ENCODE measurements around the gene RSRP1. TPM values are rescaled to one million over a fixed set of nuclear protein-coding genes. Genes with fewer than 3 reads are reported as not detected.
"Not testable (repeated sequence)": the region's sequence is repeated elsewhere in the genome, so short reads cannot be mapped to it uniquely, and the experiment has no call there.

Gene RSRP1
- total RNA-seq, 2 donors from 2014 or later, result 23.5 to 27.7 TPM

GRCh38 chr1:25272238-25272637 lies 25.0 kb upstream of the RSRP1 start, which contains the start of gene RHD:
RHD (plus strand) TSS chr1:25272509; CDS start chr1:25272548, 39 bp downstream.
- H3K4me3 ChIP-seq; H3K4me1 ChIP-seq; H3K9me3 ChIP-seq; H3K36me3 ChIP-seq; H3K27me3 ChIP-seq; H3K27ac ChIP-seq; DNase-seq (ENCODE audit: low spot score): not testable (repeated sequence)

DNA sequence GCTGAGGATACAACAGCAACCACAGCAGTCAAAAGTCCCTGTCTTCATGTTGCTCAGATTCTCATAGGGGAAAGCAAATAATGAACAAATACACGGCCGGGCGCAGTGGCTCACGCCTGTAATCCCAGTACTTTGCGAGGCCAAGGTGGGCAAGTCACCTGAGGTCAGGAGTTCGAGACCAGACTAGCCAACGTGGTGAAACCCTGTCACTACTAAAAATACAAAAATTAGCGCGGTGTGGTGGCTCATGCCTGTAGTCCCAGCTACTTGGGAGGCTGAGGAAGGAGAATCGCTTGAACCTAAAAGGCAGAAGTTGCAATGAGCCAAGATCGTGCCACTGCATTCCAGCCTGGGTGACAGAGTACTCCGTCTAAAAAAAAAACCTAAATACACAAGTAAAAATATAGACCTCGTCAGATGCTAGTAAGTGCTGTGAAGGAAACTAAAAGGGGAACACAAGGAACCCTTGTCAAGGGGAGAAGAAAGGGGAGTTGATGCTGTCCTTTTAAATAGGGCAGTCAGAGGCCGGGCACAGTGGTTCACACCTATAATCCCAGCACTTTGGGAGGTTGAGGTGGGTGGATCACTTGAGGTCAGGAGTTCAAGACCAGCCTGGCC lies 21.0 kb upstream of the RSRP1 start:
- not testable (repeated sequence) for DNase-seq (ENCODE audit: low spot score); H3K36me3 ChIP-seq; H3K27me3 ChIP-seq; H3K4me1 ChIP-seq; H3K9me3 ChIP-seq
- peak overlapping the region; percentile 62 to 86 for H3K27ac ChIP-seq
- H3K4me3 ChIP-seq, result peak overlapping the region; percentile 50 to 66

GRCh38 chr1:25267288-25268142 lies 20.3 kb upstream of the RSRP1 start:
- H3K4me1 ChIP-seq, H3K27me3 ChIP-seq, H3K9me3 ChIP-seq, H3K36me3 ChIP-seq: not testable (repeated sequence)
- DNase-seq (ENCODE audit: low spot score), result peak; percentile 75
- H3K4me3 ChIP-seq, result peak overlapping the region; percentile 50 to 66
- H3K27ac ChIP-seq, result peak overlapping the region; percentile 62 to 86

DNA sequence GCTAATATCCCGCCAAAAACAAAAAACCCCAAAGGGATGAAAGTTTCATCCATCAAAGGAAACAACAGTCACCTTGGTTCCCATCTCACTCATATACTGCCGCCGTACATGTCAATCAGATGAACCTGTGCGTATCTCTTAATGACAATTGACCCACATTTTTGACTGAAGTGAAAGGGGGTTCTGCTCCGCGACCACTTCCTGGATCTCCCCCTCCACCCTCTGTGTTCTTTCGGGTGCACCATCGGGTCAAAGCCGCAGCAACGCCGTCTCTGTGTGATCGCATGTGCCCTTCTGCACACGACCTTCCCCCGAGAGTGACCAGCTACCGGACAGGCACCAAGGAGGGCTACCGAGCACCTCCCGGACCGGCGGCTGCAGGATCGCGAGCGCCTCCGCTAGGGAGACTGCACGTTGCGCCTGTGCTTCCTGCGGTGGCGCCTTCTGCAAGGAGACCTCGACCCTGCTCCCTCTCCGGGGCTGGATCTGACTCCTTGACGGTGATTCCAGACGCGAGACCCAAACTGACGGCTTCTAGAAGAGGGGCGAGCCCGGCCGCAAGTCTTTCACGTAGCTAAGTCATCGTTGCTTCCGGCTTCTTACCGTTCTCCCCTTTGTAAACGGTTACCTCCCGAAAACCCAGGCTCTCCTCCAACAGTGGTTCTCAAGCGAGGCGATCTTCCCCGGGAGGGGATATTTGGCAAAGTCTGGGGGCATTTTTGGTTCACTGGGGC lies 19.5 kb upstream of the RSRP1 start:
- H3K36me3 ChIP-seq; H3K27me3 ChIP-seq; H3K4me1 ChIP-seq; H3K9me3 ChIP-seq; DNase-seq (ENCODE audit: low spot score): not testable (repeated sequence)
- TF ChIP-seq, protein P1, sequence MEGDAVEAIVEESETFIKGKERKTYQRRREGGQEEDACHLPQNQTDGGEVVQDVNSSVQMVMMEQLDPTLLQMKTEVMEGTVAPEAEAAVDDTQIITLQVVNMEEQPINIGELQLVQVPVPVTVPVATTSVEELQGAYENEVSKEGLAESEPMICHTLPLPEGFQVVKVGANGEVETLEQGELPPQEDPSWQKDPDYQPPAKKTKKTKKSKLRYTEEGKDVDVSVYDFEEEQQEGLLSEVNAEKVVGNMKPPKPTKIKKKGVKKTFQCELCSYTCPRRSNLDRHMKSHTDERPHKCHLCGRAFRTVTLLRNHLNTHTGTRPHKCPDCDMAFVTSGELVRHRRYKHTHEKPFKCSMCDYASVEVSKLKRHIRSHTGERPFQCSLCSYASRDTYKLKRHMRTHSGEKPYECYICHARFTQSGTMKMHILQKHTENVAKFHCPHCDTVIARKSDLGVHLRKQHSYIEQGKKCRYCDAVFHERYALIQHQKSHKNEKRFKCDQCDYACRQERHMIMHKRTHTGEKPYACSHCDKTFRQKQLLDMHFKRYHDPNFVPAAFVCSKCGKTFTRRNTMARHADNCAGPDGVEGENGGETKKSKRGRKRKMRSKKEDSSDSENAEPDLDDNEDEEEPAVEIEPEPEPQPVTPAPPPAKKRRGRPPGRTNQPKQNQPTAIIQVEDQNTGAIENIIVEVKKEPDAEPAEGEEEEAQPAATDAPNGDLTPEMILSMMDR (IDR thresholded peaks at IDR 0.05), result peak in 1 of 2 donors; percentile 32
- Histone ChIP-seq H3K27ac (peak overlapping the region in 1 of 2 donors; percentile 86), H3K4me3 (peak overlapping the region; percentile 50 to 66)

DNA sequence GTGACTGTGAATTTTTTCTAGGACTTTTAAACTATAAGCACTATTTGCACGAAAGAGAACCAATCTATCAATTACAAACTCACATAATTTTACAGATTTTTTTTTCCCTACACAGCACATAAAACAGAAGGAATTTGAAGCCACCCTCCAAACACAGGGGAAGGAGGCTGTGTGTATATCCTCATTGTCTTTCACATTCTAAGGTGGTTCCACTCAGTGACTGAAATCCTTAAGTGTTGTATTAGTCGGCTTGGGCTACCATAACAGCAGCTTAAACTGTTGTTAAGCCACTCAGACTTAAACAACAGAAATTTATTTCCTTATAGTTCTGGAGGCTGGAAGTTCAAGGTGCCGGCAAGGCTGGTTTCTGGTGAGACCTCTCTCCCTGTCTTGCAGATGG lies 13.1 kb upstream of the RSRP1 start:
- H3K4me1 ChIP-seq; H3K4me3 ChIP-seq; H3K36me3 ChIP-seq; H3K9me3 ChIP-seq; DNase-seq (ENCODE audit: low spot score); H3K27me3 ChIP-seq; H3K27ac ChIP-seq: not testable (repeated sequence)

GRCh38 chr1:25259813-25260212 lies 12.6 kb upstream of the RSRP1 start:
- H3K4me3 ChIP-seq; H3K9me3 ChIP-seq; H3K36me3 ChIP-seq; H3K4me1 ChIP-seq; H3K27ac ChIP-seq; H3K27me3 ChIP-seq; DNase-seq (ENCODE audit: low spot score): not testable (repeated sequence)

DNA sequence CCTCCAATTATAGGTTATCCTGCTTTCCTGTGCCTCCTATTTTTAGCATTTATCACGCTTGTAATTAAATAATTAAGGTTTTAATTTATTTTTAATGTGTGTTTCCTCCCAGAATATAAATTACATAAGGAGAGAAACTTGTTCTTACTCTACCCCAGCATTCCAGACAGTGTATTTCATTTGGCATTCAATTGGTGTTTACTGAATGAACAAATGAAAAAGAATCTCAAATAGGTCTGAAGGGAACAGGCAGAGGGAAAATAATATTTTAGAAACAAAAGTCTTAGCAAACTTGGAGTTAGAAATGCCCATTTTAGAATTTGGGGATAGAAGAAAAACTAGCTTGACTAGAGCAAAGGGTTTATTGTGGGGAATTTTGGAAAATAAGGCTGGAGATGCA lies 9.9 kb upstream of the RSRP1 start:
- no peak overlapping the region for H3K27ac ChIP-seq
- no peaks in the 10 kb centered on the region for H3K9me3 ChIP-seq
- H3K4me3 ChIP-seq, result no peak overlapping the region
- no peak for DNase-seq (ENCODE audit: low spot score)
- no peaks in the 10 kb centered on the region for H3K27me3 ChIP-seq
- peaks cover under 1% of the 10 kb centered on the region for H3K36me3 ChIP-seq
- H3K4me1 ChIP-seq, result no peaks in the 10 kb centered on the region
- TF ChIP-seq, protein P1 (IDR thresholded peaks at IDR 0.05), result no peak

DNA sequence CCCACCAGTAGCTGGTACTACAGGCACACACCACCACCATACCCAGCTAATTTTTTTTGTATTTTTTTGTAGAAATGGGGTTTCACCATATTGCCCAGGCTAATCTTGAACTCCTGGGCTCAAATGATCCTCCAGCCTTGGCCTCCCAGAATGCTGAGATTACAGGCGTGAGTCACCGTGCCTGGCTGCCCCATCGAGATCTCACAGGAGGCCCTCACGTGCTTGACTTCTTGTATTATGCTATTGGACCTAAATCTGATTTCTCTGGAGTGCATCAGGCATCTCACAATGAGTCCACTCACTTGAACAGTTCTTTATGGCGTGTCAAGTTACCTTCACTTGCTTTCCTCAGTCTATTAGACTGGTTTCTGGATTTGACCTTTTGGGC lies 9.3 kb upstream of the RSRP1 start:
- no peak for DNase-seq (ENCODE audit: low spot score)
- TF ChIP-seq, protein P1 (IDR thresholded peaks at IDR 0.05), result no peak
- Histone ChIP-seq H3K27me3 (no peaks in the 10 kb centered on the region), H3K36me3 (no peaks in the 10 kb centered on the region), H3K4me1 (no peaks in the 10 kb centered on the region), H3K27ac (no peak overlapping the region), H3K4me3 (no peak overlapping the region), H3K9me3 (no peaks in the 10 kb centered on the region)
